H1 (cell line): ENCODE data around the gene BCAS4. TPM values are rescaled to one million over a fixed set of nuclear protein-coding genes. Genes with fewer than 3 reads are reported as not detected.
A peak's percentile ranks its signal among the peaks of the same experiment; 100 is the strongest.

Experiments used
- CTCF ChIA-PET: fragments of 300-600 bp; sonication (Branson Sonifier 250); formaldehyde crosslinking; loops from one replicate; lab custom pipeline; 2021; ENCODE audit not compliant: partially characterized antibody; lab: Charles Lee
- POLR2A ChIA-PET: fragments of 300-600 bp; sonication (Branson Sonifier 250); formaldehyde crosslinking; loops from one replicate; lab custom pipeline; 2021; ENCODE audit warnings: inconsistent platforms; ENCODE audit not compliant: partially characterized antibody; lab: Charles Lee
- DNase-seq, 2 experiments: peaks; one replicate each; pipeline versions ENCODE4 v3.0.0 to v3.0.0-alpha.2; 2010 to 2022; ENCODE audit warnings: low spot score in 2 of 2, low read depth in 1 of 2, mixed read lengths in 1 of 2
- FAIRE-seq: peaks from 2 replicates; lab custom pipeline; 2011; peaks lifted over from hg19 to GRCh38; lab: Jason Lieb, UNC
- H2AFZ ChIP-seq: 2 replicates; pipeline ENCODE4 v1.8.1; 2012; ENCODE audit warnings: low read length, inconsistent platforms
- H2AK5ac ChIP-seq: 2 replicates; pipeline ENCODE4 v1.6.1; 2013; ENCODE audit warnings: low read depth, low read length
- H2BK120ac ChIP-seq: replicated peaks from 2 replicates; pipeline ENCODE3; 2013; ENCODE audit warnings: low read depth, low read length, inconsistent platforms
- H2BK12ac ChIP-seq: 2 replicates; pipeline ENCODE4 v1.6.1; 2013; ENCODE audit warnings: low read depth, low read length
- H2BK15ac ChIP-seq: 2 replicates; pipeline ENCODE4 v1.6.1; 2013; ENCODE audit warnings: low read length
- H2BK20ac ChIP-seq: 2 replicates; pipeline ENCODE4 v1.6.1; 2013; ENCODE audit warnings: low read length
- H2BK5ac ChIP-seq: 2 replicates; pipeline ENCODE4 v1.6.1; 2013; ENCODE audit warnings: low read depth, low read length
- H3K14ac ChIP-seq: 2 replicates; pipeline ENCODE4 v1.6.1; 2013; ENCODE audit warnings: inconsistent platforms; ENCODE audit not compliant: insufficient read length
- H3K18ac ChIP-seq: 2 replicates; pipeline ENCODE4 v1.6.1; 2013; ENCODE audit warnings: low read length; ENCODE audit errors: extremely low read depth
- H3K23ac ChIP-seq: 2 replicates; pipeline ENCODE4 v1.6.1; 2013; ENCODE audit warnings: inconsistent platforms; ENCODE audit not compliant: insufficient read length
- H3K23me2 ChIP-seq: 2 replicates; pipeline ENCODE4 v1.6.1; 2013; ENCODE audit warnings: low read depth, low read length
- H3K27ac ChIP-seq: 2 replicates; pipeline ENCODE4 v1.6.1; 2011; ENCODE audit warnings: low read depth, low read length, inconsistent platforms
- H3K27me3 ChIP-seq, 4 experiments: replicated peaks in 1 of 4; 1 replicate in 1 of 4; 2 replicates in 3 of 4; pipeline versions ENCODE4 v1.6.1 to v1.8.1; 2011 to 2013; ENCODE audit warnings: low read length in 3 of 4, mild to moderate bottlenecking in 3 of 4, inconsistent platforms in 2 of 4, mixed read lengths in 2 of 4, moderate library complexity in 1 of 4; ENCODE audit not compliant: control insufficient read depth in 3 of 4, insufficient read depth in 3 of 4; ENCODE audit errors: extremely low read depth in 1 of 4
- H3K36me3 ChIP-seq, 4 experiments: 2 replicates each; pipeline versions ENCODE4 v1.6.1 to v1.8.1; 2011 to 2013; ENCODE audit warnings: mild to moderate bottlenecking in 4 of 4, low read length in 3 of 4, moderate library complexity in 2 of 4, control low read depth in 1 of 4, inconsistent platforms in 1 of 4; ENCODE audit not compliant: insufficient read depth in 4 of 4, control insufficient read depth in 2 of 4
- H3K4ac ChIP-seq: replicated peaks from 2 replicates; pipeline ENCODE3; 2013; ENCODE audit warnings: low read length, low read depth, mixed read lengths, inconsistent platforms; ENCODE audit not compliant: insufficient read length
- H3K4me1 ChIP-seq, 4 experiments: replicated peaks in 1 of 4; 1 replicate in 1 of 4; 2 replicates in 3 of 4; pipeline versions ENCODE4 v1.6.1 to v1.8.1; 2011 to 2013; ENCODE audit warnings: low read length in 3 of 4, inconsistent platforms in 2 of 4, mixed read lengths in 1 of 4; ENCODE audit not compliant: insufficient read depth in 4 of 4, control insufficient read depth in 3 of 4
- H3K4me2 ChIP-seq, 2 experiments: 2 replicates each; pipeline versions ENCODE4 v1.6.1 to v1.8.1; 2011 to 2013; ENCODE audit warnings: low read depth in 2 of 2, low read length in 2 of 2, control low read depth in 1 of 2, inconsistent platforms in 1 of 2, mild to moderate bottlenecking in 1 of 2; ENCODE audit not compliant: insufficient read depth in 1 of 2
- H3K4me3 ChIP-seq, 4 experiments: fragments of 200-600, 300-600 bp in 1 of 4; sonication (generic), shearing (Covaris generic), sonication (Bioruptor Twin) in 1 of 4; 2 replicates each; pipeline versions ENCODE4 v1.5.1 to v1.8.1; 2011 to 2016; ENCODE audit warnings: low read length in 4 of 4, low read depth in 3 of 4, control low read depth in 2 of 4, inconsistent platforms in 2 of 4, mild to moderate bottlenecking in 2 of 4, mixed read lengths in 1 of 4, moderate library complexity in 1 of 4; ENCODE audit not compliant: insufficient read depth in 2 of 4; ENCODE audit errors: extremely low read depth in 1 of 4
- H3K56ac ChIP-seq: replicated peaks from 2 replicates; pipeline ENCODE3; 2013; ENCODE audit warnings: low read depth, mild to moderate bottlenecking, mixed read lengths, low read length, inconsistent platforms; ENCODE audit not compliant: insufficient read length
- H3K79me1 ChIP-seq: 2 replicates; pipeline ENCODE4 v1.6.1; 2013; ENCODE audit warnings: low read depth, low read length, control low read depth
- H3K79me2 ChIP-seq, 2 experiments: 2 replicates each; pipeline versions ENCODE4 v1.6.1 to v1.8.1; 2012 to 2013; ENCODE audit warnings: low read length in 2 of 2, mild to moderate bottlenecking in 2 of 2, inconsistent platforms in 1 of 2; ENCODE audit not compliant: insufficient read depth in 2 of 2, control insufficient read depth in 1 of 2
- H3K9ac ChIP-seq, 4 experiments: replicated peaks in 1 of 4; 1 replicate in 1 of 4; 2 replicates in 3 of 4; pipeline versions ENCODE4 v1.6.1 to v1.8.1; 2011 to 2013; ENCODE audit warnings: low read depth in 3 of 4, low read length in 3 of 4, control low read depth in 2 of 4, mild to moderate bottlenecking in 2 of 4, moderate library complexity in 2 of 4, inconsistent platforms in 1 of 4; ENCODE audit errors: extremely low read depth in 1 of 4
- H3K9me3 ChIP-seq, 2 experiments: 2 replicates each; pipeline versions ENCODE4 v1.6.1 to v1.8.1; 2012 to 2013; ENCODE audit warnings: mild to moderate bottlenecking in 2 of 2, moderate library complexity in 2 of 2, control low read depth in 1 of 2, inconsistent platforms in 1 of 2, low read depth in 1 of 2, low read length in 1 of 2, mixed read lengths in 1 of 2; ENCODE audit not compliant: insufficient read depth in 2 of 2
- H4K20me1 ChIP-seq, 2 experiments: replicated peaks in 1 of 2; 2 replicates each; pipeline versions ENCODE3 to v1.8.1; 2011 to 2013; ENCODE audit warnings: inconsistent platforms in 2 of 2, low read length in 2 of 2, mild to moderate bottlenecking in 1 of 2; ENCODE audit not compliant: insufficient read depth in 2 of 2, control insufficient read depth in 1 of 2
- H4K5ac ChIP-seq: 2 replicates; pipeline ENCODE4 v1.6.1; 2013; ENCODE audit warnings: low read length, low read depth, mixed read lengths, inconsistent platforms; ENCODE audit not compliant: insufficient read length
- H4K8ac ChIP-seq: 2 replicates; pipeline ENCODE4 v1.8.0; 2013; ENCODE audit warnings: mild to moderate bottlenecking, moderate library complexity, low read length, inconsistent platforms; ENCODE audit not compliant: insufficient read depth; ENCODE audit errors: extremely low read depth
- H4K91ac ChIP-seq: replicated peaks from 2 replicates; pipeline ENCODE3; 2013; ENCODE audit warnings: low read length, mixed read lengths, inconsistent platforms; ENCODE audit not compliant: insufficient read length
- ASH2L ChIP-seq: fragments of 200-600, 300-600 bp; sonication (generic); IDR thresholded peaks from one replicate; pipeline ENCODE4 v1.7.1; 2017; ENCODE audit warnings: low read length
- CBX5 ChIP-seq: fragments of 300-800, 300-1000 bp; sonication (generic); IDR thresholded peaks from 2 replicates; pipeline ENCODE4 v1.7.1; 2016; ENCODE audit warnings: antibody characterized with exemption, low read length, low read depth
- E2F6 ChIP-seq: IDR thresholded peaks from 2 replicates; pipeline ENCODE4 v1.6.1; 2012; ENCODE audit warnings: inconsistent platforms
- EZH2 ChIP-seq: fragments of 200-600 bp; sonication (generic); IDR thresholded peaks from 2 replicates; pipeline ENCODE4 v1.7.1; 2012; ENCODE audit warnings: low read depth, mild to moderate bottlenecking, moderate library complexity, low read length, inconsistent platforms; ENCODE audit not compliant: severe bottlenecking
- KDM1A ChIP-seq: fragments of 200-600, 300-600 bp; sonication (generic); IDR thresholded peaks from 2 replicates; pipeline ENCODE4 v1.7.1; 2016; ENCODE audit warnings: mild to moderate bottlenecking, low read length, borderline replicate concordance
- RFX5 ChIP-seq: IDR thresholded peaks from 2 replicates; pipeline ENCODE4 v1.6.1; 2011; ENCODE audit warnings: low read depth, low read length, improper control_type of control experiment, borderline replicate concordance
- SAP30 ChIP-seq: fragments of 300-600 bp; sonication (generic); IDR thresholded peaks from 2 replicates; pipeline ENCODE4 v1.7.1; 2012; ENCODE audit warnings: low read length, moderate library complexity, mild to moderate bottlenecking, inconsistent platforms; ENCODE audit not compliant: insufficient read depth, insufficient replicate concordance
- SRF ChIP-seq: IDR thresholded peaks from 2 replicates; pipeline ENCODE4 v1.6.1; 2011; ENCODE audit warnings: mild to moderate bottlenecking, low read depth, low read length, moderate library complexity
- TAF1 ChIP-seq: IDR thresholded peaks from 2 replicates; pipeline ENCODE4 v1.6.1; 2011; ENCODE audit warnings: mild to moderate bottlenecking, low read depth, low read length
- TEAD4 ChIP-seq: IDR thresholded peaks from 2 replicates; pipeline ENCODE4 v1.6.1; 2012; ENCODE audit warnings: low read depth, low read length, inconsistent platforms, mixed read lengths
- WGBS, 2 experiments: shearing (Covaris generic) in 1 of 2; methylation state at CpG; one replicate each; pipeline versions ENCODE4 v1.1.6 to v1.1.7; 2013 to 2015; ENCODE audit warnings: low lambda C conversion rate in 2 of 2, mixed read lengths in 2 of 2, inconsistent platforms in 1 of 2, low coverage in 1 of 2, missing lambda C conversion rate in 1 of 2; ENCODE audit not compliant: insufficient replicate concordance in 2 of 2, insufficient coverage in 1 of 2, insufficient read length in 1 of 2; ENCODE audit errors: extremely low coverage in 1 of 2, missing lambda C conversion rate in 1 of 2; 5-methylcytosine and 5-hydroxymethylcytosine counted together
- polyA plus RNA-seq, 7 experiments: library from polyadenylated mRNA; depleted of rRNA in 3 of 7; stranded (reverse) in 5 of 7; unstranded in 2 of 7; fragments of >200 nt in 5 of 7; fragments of 200-250 nt in 2 of 7; gene quantifications; 1 replicate in 5 of 7; 2 replicates in 1 of 7; 4 replicates in 1 of 7; pipeline versions ENCODE4 v1.2.1 to v1.2.3, GENCODE V29; 2011 to 2013; ENCODE audit warnings: missing spikeins in 2 of 7, mixed read lengths in 2 of 7
- total RNA-seq: library from RNA; stranded (reverse); fragmentation: NEBNext Ultra II Directional; extraction: Animal tissue kit (Norgen Biotek cat#: 25700); gene quantifications from 2 replicates; pipeline ENCODE4 v1.2.1, GENCODE V29; 2021
- TF ChIP-seq, protein P1 (sequence below): IDR thresholded peaks from 2 replicates; pipeline ENCODE4 v1.6.1; 2012; ENCODE audit warnings: inconsistent platforms

BCAS4 gene
- total and polyA plus RNA-seq, 2 of the 8 experiments (the other 6 are each of a cell fraction or from before 2014, with no cell fraction given): 21.2 to 23.6 TPM

DNA sequence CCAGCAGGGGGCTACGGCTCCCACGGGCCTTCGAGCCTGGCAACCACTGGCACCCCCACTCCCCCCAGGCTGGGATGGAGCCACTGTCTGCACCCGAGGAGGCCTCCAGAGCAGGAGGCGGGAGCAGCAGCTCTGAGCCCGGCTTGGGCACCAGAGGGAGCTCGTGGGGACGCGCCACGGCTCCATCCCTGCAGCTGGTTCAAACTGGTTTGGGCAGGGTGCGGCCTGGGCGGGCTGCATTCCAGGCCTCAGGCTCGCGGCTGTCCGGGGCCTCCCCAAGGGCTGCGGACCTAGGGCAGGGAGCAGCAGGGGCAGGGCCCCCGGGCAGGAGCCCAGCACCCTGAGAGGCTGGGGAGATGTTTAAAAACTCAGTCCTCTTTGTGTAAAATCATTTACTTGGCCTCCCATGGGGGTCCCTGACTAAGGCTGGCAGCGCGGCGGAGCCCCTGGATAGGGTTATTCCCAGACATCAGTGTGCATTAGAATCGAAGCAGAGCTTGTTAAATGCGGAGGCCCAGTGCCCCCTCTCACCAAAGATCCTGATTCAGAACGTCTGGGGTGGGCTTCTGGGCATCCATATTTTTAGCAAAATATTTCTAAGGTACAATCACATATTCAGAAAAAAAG is 4.1 kb upstream of the BCAS4 start:
- Histone ChIP-seq H3K79me1 (no peaks in the 10 kb centered on the region), H3K9ac (peak overlapping the region in 3 of 4 experiments; percentile 7 to 34 (median 20); a peak in 4 of 7 replicates), H3K36me3 (no peaks in the 10 kb centered on the region), H4K91ac (no peak overlapping the region), H2BK5ac (peak overlapping the region; percentile 77), H2BK12ac (peak overlapping the region; percentile 50), H3K27ac (0 out of 2 replicates have a peak overlapping the region, but pooled peaks have one; percentile 32), H2AFZ (peak overlapping the region; percentile 7; the same call in 1 of the 2 replicates), H3K4ac (no peak overlapping the region), H3K4me3 (peak overlapping the region in 2 of 4 experiments; percentile 1 to 29; a peak in 2 of 8 replicates), H3K56ac (peak overlapping the region; percentile 2), H3K23me2 (peaks cover 1% of the 10 kb centered on the region; the same call in 1 of the 2 replicates), H2BK120ac (no peak overlapping the region), H4K5ac (no peak overlapping the region), H3K79me2 (no peaks in the 10 kb centered on the region; a peak in 1 of 4 replicates), H2BK20ac (no peak overlapping the region), H3K14ac (no peak overlapping the region), H3K9me3 (no peaks in the 10 kb centered on the region), H4K20me1 (no peaks in the 10 kb centered on the region), H2AK5ac (no peak overlapping the region), H4K8ac (peak overlapping the region; percentile 91), H3K23ac (no peak overlapping the region), H3K4me2 (peak overlapping the region; percentile 1 to 36; a peak in 3 of 4 replicates), H3K18ac (peak overlapping the region; percentile 24; the same call in 1 of the 2 replicates), H3K4me1 (peaks cover 2 to 4% (median 3%) of the 10 kb centered on the region in 4 experiments; a peak in 5 of 7 replicates), H3K27me3 (no peaks in the 10 kb centered on the region; a peak in 1 of 7 replicates), H2BK15ac (no peak overlapping the region)
- ChIA-PET CTCF (interaction anchor here (0.6 to 7.8 kb wide), 33 partner anchors 8 to 164 kb away, joined by 3 to 68 read pairs (median 4); partner anchors contain the start of genes ADNP and RIPOR3), POLR2A (interaction anchor here (0.6 to 2.1 kb wide), 10 partner anchors 57 to 841 kb away, joined by 3 to 8 read pairs (median 4); partner anchors contain the start of genes ADNP, DPM1 and MOCS3)
- WGBS, 2 experiments: 28% methylated on average over 21 of the region's 23 CpGs; no CpG with 5 or more reads in 1 of the 2 experiments
- no peak for FAIRE-seq
- peak; percentile 78 to 93 for DNase-seq
- TF ChIP-seq KDM1A (no peak), CBX5 (no peak), TAF1 (peak; percentile 74), SRF (no peak), ASH2L (peak; percentile 82), SAP30 (no peak), EZH2 (no peak), E2F6 (peak; percentile 82), RFX5 (no peak), TEAD4 (peak; percentile 99)
- TF ChIP-seq, protein P1, sequence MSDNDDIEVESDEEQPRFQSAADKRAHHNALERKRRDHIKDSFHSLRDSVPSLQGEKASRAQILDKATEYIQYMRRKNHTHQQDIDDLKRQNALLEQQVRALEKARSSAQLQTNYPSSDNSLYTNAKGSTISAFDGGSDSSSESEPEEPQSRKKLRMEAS: peak; percentile 91
